Suprapubic skin (tissue), 4 donors: ENCODE measurements around the gene TNS3. TPM values are rescaled to one million over a fixed set of nuclear protein-coding genes. Genes with fewer than 3 reads are reported as not detected.
"Not testable (repeated sequence)": the region's sequence is repeated elsewhere in the genome, so short reads cannot be mapped to it uniquely, and the experiment has no call there.

Experiments used
- DNase-seq, 2 donors: peaks; one replicate each; pipeline ENCODE4 v3.0.0-alpha.2; 2019; ENCODE audit warnings: low spot score in 2 of 2
- H3K27ac ChIP-seq: fragments of 200-600 bp; sonication (generic); one replicate; pipeline ENCODE4 v1.5.1; 2019
- H3K27me3 ChIP-seq: fragments of 200-600 bp; sonication (generic); one replicate; pipeline ENCODE4 v1.5.1; 2019
- H3K36me3 ChIP-seq: fragments of 200-600 bp; sonication (generic); one replicate; pipeline ENCODE4 v1.5.1; 2019
- H3K4me1 ChIP-seq: fragments of 200-600 bp; sonication (generic); one replicate; pipeline ENCODE4 v1.5.1; 2019
- H3K4me3 ChIP-seq: fragments of 200-600 bp; sonication (generic); one replicate; pipeline ENCODE4 v1.5.1; 2019; ENCODE audit warnings: mild to moderate bottlenecking
- H3K9me3 ChIP-seq: fragments of 200-600 bp; sonication (generic); one replicate; pipeline ENCODE4 v1.5.1; 2019
- EP300 ChIP-seq: sonication (generic); formaldehyde crosslinking; IDR thresholded peaks from one replicate; pipeline ENCODE4 v1.6.1; 2017; ENCODE audit warnings: antibody characterized with exemption
- POLR2A ChIP-seq, 2 donors: fragments of 450-650 bp; IDR thresholded peaks; one replicate each; pipeline ENCODE4 v1.6.1; 2017; ENCODE audit warnings: antibody characterized with exemption in 2 of 2, mild to moderate bottlenecking in 2 of 2, moderate library complexity in 2 of 2
- POLR2AphosphoS5 ChIP-seq, 3 donors: sonication (generic); formaldehyde crosslinking; IDR thresholded peaks; one replicate each; pipeline ENCODE4 v1.6.1; 2017; ENCODE audit warnings: antibody characterized with exemption in 3 of 3
- WGBS: methylation state at CpG from one replicate; pipeline ENCODE4 v1.1.5; 2018; 5-methylcytosine and 5-hydroxymethylcytosine counted together
- total RNA-seq, 4 donors: library from RNA; depleted of rRNA; stranded (reverse); fragments of >200 nt; gene quantifications; one replicate each; pipeline ENCODE4 v1.1.0, GENCODE V29; 2016
- TF ChIP-seq, protein P1 (sequence below), 2 donors: fragments of 200-600 bp in 1 of 2; fragments of 450-650 bp in 1 of 2; sonication (generic) in 1 of 2; IDR thresholded peaks; one replicate each; pipeline ENCODE4 v1.5.1; 2016 to 2019; ENCODE audit warnings: antibody characterized with exemption in 2 of 2, mild to moderate bottlenecking in 1 of 2, moderate library complexity in 1 of 2

The TNS3 gene
- total RNA-seq, 4 donors from 2014 or later: 14.3 to 53.0 (median 31.9) TPM

DNA sequence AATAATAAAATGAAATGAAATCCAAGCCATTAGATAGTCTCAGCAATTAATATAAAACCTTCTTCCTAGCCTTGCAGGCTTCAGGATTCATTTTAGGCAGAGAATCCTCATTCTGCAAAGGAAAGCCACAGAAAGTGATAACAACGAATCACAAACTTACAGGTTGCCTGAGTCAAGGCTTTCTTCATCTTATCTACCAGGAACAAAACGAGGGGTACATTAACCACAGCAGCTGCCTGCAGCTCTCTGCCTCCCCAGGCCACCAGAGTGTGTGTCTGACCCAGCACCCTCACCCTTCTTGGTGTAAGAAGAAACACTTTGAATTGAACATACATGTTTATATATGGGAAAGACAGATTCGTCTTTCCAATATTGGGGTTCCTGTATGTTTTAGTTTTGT, 12.5 kb upstream of the TNS3 start:
- WGBS: 72% methylated on average over 3 of the region's 3 CpGs
- DNase-seq: no peak
- Histone ChIP-seq H3K4me1 (peaks cover 12% of the 10 kb centered on the region), H3K36me3 (no peaks in the 10 kb centered on the region), H3K4me3 (no peak overlapping the region), H3K9me3 (peaks cover 7% of the 10 kb centered on the region), H3K27ac (no peak overlapping the region), H3K27me3 (no peaks in the 10 kb centered on the region)
- TF ChIP-seq, protein P1, sequence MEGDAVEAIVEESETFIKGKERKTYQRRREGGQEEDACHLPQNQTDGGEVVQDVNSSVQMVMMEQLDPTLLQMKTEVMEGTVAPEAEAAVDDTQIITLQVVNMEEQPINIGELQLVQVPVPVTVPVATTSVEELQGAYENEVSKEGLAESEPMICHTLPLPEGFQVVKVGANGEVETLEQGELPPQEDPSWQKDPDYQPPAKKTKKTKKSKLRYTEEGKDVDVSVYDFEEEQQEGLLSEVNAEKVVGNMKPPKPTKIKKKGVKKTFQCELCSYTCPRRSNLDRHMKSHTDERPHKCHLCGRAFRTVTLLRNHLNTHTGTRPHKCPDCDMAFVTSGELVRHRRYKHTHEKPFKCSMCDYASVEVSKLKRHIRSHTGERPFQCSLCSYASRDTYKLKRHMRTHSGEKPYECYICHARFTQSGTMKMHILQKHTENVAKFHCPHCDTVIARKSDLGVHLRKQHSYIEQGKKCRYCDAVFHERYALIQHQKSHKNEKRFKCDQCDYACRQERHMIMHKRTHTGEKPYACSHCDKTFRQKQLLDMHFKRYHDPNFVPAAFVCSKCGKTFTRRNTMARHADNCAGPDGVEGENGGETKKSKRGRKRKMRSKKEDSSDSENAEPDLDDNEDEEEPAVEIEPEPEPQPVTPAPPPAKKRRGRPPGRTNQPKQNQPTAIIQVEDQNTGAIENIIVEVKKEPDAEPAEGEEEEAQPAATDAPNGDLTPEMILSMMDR (IDR thresholded peaks at IDR 0.05): no peak
- TF ChIP-seq POLR2AphosphoS5 (IDR thresholded peaks at IDR 0.05) (no peak), POLR2A (IDR thresholded peaks at IDR 0.05) (no peak), EP300 (no peak)

DNA sequence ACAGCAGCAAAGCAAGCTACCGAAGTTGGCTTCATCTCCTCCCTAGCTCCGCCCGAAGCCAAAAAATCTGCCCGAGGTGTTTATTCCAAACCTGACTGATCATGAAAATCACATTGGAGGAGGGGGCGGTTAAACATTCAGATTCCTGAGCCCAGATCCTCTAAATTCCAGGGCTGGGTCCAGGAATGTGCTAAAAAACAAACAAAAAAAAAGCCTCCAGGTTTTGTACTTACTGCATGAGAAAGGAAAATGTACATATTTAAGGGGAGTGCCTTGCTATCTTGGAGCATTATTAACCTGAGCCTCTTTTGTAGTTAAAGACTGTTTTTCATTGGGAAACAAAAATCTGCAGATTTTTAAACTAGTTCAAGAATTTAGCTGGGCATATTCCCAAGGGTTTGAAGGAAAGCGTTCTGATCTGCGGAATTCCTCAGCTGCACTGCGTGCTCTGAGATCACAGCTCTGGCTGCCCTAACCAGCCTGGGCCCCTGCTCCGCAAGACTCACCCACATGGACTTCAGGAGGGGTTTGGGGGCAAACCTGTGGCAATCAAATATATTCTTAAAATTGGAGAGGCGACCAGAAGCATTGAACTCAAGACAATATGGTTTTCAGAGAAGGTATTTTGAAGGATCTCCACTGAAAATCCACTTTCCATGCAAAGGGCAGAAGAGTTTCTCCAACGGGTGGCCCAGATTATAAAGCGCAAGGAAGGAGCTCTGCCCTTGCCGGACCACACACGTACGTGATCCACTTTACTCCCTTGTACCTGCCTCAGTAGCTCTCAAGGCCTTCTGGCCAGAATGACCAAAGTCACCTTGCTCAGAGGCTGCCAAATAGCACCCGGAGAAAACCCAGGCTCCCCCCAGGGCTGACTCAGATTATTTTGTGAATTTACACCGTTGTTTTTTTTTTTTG, 10.0 kb upstream of the TNS3 start:
- no peak overlapping the region for H3K27ac ChIP-seq
- no peak for DNase-seq
- no peak overlapping the region for H3K4me3 ChIP-seq
- H3K9me3 ChIP-seq: peaks cover 4% of the 10 kb centered on the region
- H3K4me1 ChIP-seq: peaks cover 19% of the 10 kb centered on the region
- 49% methylated on average over 17 of the region's 17 CpGs for WGBS
- TF ChIP-seq, protein P1 (IDR thresholded peaks at IDR 0.05): no peak
- TF ChIP-seq EP300 (no peak), POLR2A (IDR thresholded peaks at IDR 0.05) (no peak), POLR2AphosphoS5 (IDR thresholded peaks at IDR 0.05) (no peak)
- no peaks in the 10 kb centered on the region for H3K36me3 ChIP-seq
- no peaks in the 10 kb centered on the region for H3K27me3 ChIP-seq

DNA sequence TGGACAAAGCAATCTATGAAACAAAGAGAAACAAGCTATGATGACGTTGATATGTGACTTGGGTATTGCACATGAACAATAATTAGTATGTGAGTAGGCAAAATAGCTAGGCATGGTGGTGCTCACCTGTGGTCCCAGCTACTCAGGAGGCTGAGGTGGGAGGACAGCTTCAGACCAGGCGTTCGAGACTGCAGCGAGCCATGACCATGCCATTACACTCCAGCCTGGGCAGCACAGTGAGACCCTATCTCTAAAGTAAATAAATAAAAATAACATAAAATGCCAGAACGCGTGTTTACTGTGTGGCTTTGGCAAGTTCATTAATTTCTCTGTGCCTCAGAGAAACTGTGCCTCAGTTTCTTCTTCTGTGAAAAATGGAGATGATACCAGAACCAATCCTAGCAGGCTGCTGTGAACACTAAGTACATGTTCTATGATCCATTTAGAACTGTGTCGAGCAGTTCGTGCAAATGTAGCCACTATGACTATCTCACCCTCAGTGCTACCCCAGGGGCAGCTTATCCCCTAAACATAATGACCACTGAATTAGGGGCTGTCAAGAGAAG, 9.3 kb upstream of the TNS3 start:
- no peaks in the 10 kb centered on the region for H3K9me3 ChIP-seq
- DNase-seq: no peak
- 88% methylated on average over 8 of the region's 8 CpGs for WGBS
- no peaks in the 10 kb centered on the region for H3K27me3 ChIP-seq
- H3K4me3 ChIP-seq: no peak overlapping the region
- H3K27ac ChIP-seq: no peak overlapping the region
- H3K4me1 ChIP-seq: peaks cover 19% of the 10 kb centered on the region
- TF ChIP-seq POLR2A (IDR thresholded peaks at IDR 0.05) (no peak), EP300 (no peak), POLR2AphosphoS5 (IDR thresholded peaks at IDR 0.05) (no peak)
- TF ChIP-seq, protein P1 (IDR thresholded peaks at IDR 0.05): no peak
- H3K36me3 ChIP-seq: no peaks in the 10 kb centered on the region

DNA sequence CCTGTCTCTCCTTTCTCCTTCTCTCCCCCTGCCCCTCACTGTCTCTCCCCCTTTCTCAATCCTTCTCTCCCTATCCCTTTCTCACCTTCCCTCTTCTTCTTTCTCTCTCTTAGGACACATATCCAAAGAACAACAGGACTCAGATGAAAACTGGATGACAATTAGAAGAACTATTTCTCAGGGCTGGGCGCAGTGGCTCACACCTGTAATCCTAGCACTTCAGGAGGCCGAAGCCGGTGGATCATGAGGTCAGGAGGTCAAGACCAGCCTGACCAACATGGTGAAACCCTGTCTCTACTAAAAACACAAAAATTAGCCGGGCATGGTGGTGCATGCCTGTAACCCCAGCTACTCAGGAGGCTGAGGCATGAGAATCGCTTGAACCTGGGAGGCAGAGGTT, 8.3 kb upstream of the TNS3 start:
- DNase-seq, H3K36me3 ChIP-seq, H3K4me3 ChIP-seq, H3K27me3 ChIP-seq, H3K9me3 ChIP-seq, H3K27ac ChIP-seq: not testable (repeated sequence)
- WGBS: 95% methylated on average over 5 of the region's 5 CpGs
- H3K4me1 ChIP-seq: peaks cover 19% of the 10 kb centered on the region

DNA sequence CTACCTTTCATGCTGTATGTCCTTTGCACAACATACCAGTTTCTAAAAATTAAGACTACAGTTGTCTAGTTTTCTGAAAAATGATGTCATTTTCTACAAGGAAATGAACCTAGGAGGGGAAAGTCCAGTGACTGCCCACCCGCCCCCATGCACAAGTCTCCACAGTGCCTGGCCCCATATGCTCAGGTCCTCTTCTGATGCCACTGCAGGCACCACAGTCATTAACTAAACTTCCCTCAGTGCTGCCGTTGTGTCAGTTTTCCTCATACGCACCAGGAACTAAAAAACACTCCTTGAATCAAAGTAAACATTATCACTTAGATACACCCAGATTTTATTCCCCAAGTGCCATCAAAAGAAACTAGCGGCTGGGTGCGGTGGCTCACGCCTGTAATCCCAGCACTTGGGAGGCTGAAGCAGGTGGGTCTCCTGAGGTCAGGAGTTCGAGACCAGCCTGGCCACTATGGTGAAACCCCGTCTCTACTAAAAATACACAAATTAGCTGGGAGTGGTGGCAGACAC, 6.9 kb upstream of the TNS3 start:
- no peaks in the 10 kb centered on the region for H3K36me3 ChIP-seq
- TF ChIP-seq POLR2AphosphoS5 (IDR thresholded peaks at IDR 0.05): no peak
- TF ChIP-seq EP300: no peak
- TF ChIP-seq, protein P1 (IDR thresholded peaks at IDR 0.05): no peak
- no peak for TF ChIP-seq POLR2A (IDR thresholded peaks at IDR 0.05)
- 87% methylated on average over 6 of the region's 8 CpGs for WGBS
- H3K4me1 ChIP-seq: peaks cover 29% of the 10 kb centered on the region
- no peaks in the 10 kb centered on the region for H3K9me3 ChIP-seq
- no peak for DNase-seq
- H3K4me3 ChIP-seq: no peak overlapping the region
- H3K27ac ChIP-seq: no peak overlapping the region
- no peaks in the 10 kb centered on the region for H3K27me3 ChIP-seq
